ENCODE data around the gene NKAIN2. TPM values are rescaled to one million over a fixed set of nuclear protein-coding genes. Genes with fewer than 3 reads are reported as not detected.
"Not testable (repeated sequence)": the region's sequence is repeated elsewhere in the genome, so short reads cannot be mapped to it uniquely, and the experiment has no call there.

NKAIN2 gene
- total RNA-seq, 2 donors from 2014 or later: 0.29 TPM; not detected in 1

DNA sequence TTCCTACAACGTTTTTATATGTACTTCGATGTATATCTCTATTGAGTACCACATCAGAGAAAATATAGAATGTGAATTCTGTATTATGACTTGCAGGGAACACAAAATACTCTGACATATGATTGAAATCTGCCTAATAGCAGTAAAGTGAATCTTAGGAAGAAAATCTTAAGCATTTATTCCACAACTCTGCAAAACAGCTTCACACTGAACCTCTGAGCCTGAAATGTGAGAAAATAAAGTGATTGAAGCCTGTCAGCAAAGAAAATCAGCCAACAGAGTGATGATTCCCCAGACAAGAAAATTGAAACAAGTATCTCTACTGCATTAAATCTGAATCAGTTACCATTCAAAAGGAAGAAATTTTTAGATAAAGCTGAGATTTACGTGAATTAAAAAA lies 659.1 kb downstream of the NKAIN2 start:
- Mint-ChIP-seq H3K4me1 (no peaks in the 10 kb centered on the region), H3K36me3 (ENCODE audit: low read depth) (no peaks in the 10 kb centered on the region), H3K4me3 (no peak overlapping the region), H3K9me3 (peaks cover 6% of the 10 kb centered on the region), H3K27ac (no peak overlapping the region), H3K27me3 (ENCODE audit: insufficient read depth) (no peaks in the 10 kb centered on the region)
- Histone ChIP-seq H3K9me3 (ENCODE audit: control insufficient read depth, low read length) (no peaks in the 10 kb centered on the region), H3K4me1 (ENCODE audit: control insufficient read depth, insufficient read depth, low read length) (no peaks in the 10 kb centered on the region), H3K9ac (ENCODE audit: extremely low read depth, low read length, poor library complexity, severe bottlenecking) (no peak overlapping the region), H3K27ac (ENCODE audit: low read depth, low read length) (no peak overlapping the region), H3K36me3 (ENCODE audit: control insufficient read depth, insufficient read depth, low read length) (no peaks in the 10 kb centered on the region), H3K4me3 (ENCODE audit: low read length) (no peak overlapping the region), H3K27me3 (ENCODE audit: control insufficient read depth, insufficient read depth, low read length, poor library complexity, severe bottlenecking) (no peaks in the 10 kb centered on the region)
- DNase-seq: no peak
- WGBS, 2 experiments (ENCODE audit: insufficient coverage in 1 of 2, insufficient read length in 1 of 2): 80% methylated on average over 2 of the region's 3 CpGs; no CpG with 5 or more reads in 1 of the 2 experiments
- TF ChIP-seq, protein P1, sequence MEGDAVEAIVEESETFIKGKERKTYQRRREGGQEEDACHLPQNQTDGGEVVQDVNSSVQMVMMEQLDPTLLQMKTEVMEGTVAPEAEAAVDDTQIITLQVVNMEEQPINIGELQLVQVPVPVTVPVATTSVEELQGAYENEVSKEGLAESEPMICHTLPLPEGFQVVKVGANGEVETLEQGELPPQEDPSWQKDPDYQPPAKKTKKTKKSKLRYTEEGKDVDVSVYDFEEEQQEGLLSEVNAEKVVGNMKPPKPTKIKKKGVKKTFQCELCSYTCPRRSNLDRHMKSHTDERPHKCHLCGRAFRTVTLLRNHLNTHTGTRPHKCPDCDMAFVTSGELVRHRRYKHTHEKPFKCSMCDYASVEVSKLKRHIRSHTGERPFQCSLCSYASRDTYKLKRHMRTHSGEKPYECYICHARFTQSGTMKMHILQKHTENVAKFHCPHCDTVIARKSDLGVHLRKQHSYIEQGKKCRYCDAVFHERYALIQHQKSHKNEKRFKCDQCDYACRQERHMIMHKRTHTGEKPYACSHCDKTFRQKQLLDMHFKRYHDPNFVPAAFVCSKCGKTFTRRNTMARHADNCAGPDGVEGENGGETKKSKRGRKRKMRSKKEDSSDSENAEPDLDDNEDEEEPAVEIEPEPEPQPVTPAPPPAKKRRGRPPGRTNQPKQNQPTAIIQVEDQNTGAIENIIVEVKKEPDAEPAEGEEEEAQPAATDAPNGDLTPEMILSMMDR (conservative IDR thresholded peaks at IDR 0.05): no peak

DNA sequence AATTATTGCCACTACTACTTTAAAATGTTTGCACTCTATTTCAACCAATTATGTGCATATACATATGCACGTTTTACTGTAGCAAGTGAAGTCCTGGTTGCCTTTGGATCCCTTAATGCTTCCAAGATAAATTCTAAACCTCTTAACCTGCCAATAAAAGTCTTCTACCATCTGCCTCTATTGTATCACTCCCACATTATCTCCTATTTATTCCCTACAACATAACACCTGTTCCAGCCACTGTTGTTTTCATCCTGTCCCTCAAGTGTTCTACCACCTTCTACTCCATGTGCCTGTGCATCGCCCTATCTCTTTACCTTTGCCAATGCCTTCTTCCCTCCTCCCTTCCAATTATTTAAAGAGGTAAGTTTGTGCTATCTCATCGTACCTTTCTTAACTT lies 659.6 kb downstream of the NKAIN2 start:
- Histone ChIP-seq H3K27me3 (ENCODE audit: control insufficient read depth, insufficient read depth, low read length, poor library complexity, severe bottlenecking) (no peaks in the 10 kb centered on the region), H3K9ac (ENCODE audit: extremely low read depth, low read length, poor library complexity, severe bottlenecking) (no peak overlapping the region), H3K9me3 (ENCODE audit: control insufficient read depth, low read length) (no peaks in the 10 kb centered on the region), H3K36me3 (ENCODE audit: control insufficient read depth, insufficient read depth, low read length) (no peaks in the 10 kb centered on the region), H3K4me1 (ENCODE audit: control insufficient read depth, insufficient read depth, low read length) (no peaks in the 10 kb centered on the region), H3K27ac (ENCODE audit: low read depth, low read length) (no peak overlapping the region), H3K4me3 (ENCODE audit: low read length) (no peak overlapping the region)
- no peaks in the 10 kb centered on the region for H3K27me3 Mint-ChIP-seq (ENCODE audit: insufficient read depth)
- H3K36me3 Mint-ChIP-seq (ENCODE audit: low read depth): no peaks in the 10 kb centered on the region
- DNase-seq: no peak
- 83 to 94% methylated on average over 1 to 3 of the region's 3 CpGs for WGBS, 2 experiments (ENCODE audit: insufficient coverage in 1 of 2, insufficient read length in 1 of 2)
- H3K4me1 Mint-ChIP-seq: no peaks in the 10 kb centered on the region
- no peak overlapping the region for H3K4me3 Mint-ChIP-seq
- peaks cover 6% of the 10 kb centered on the region for H3K9me3 Mint-ChIP-seq
- no peak overlapping the region for H3K27ac Mint-ChIP-seq
- TF ChIP-seq, protein P1 (conservative IDR thresholded peaks at IDR 0.05): no peak

DNA sequence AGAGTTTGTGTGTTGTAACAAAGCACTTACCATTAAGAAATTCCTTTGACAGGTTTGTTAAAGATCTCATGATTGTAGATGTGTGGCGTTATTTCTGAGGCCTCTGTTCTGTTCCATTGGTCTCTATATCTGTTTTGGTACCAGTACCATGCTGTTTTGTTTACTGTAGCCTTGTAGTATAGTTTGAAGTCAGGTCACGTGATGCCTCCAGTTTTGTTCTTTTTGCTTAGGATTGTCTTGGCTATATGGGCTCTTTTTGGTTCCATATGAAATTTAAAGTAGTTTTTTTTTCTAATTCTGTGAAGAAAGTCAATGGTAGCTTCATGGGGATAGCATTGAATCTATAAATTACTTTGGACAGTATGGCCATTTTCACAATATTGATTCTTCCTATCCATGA lies 660.9 kb downstream of the NKAIN2 start:
- H3K4me3 ChIP-seq (ENCODE audit: low read length); H3K4me1 Mint-ChIP-seq; H3K9me3 Mint-ChIP-seq; H3K9ac ChIP-seq (ENCODE audit: extremely low read depth, low read length, poor library complexity, severe bottlenecking); H3K27me3 Mint-ChIP-seq (ENCODE audit: insufficient read depth); H3K36me3 ChIP-seq (ENCODE audit: control insufficient read depth, insufficient read depth, low read length); DNase-seq; H3K36me3 Mint-ChIP-seq (ENCODE audit: low read depth); H3K9me3 ChIP-seq (ENCODE audit: control insufficient read depth, low read length); H3K27ac Mint-ChIP-seq; H3K4me3 Mint-ChIP-seq; H3K27ac ChIP-seq (ENCODE audit: low read depth, low read length); H3K27me3 ChIP-seq (ENCODE audit: control insufficient read depth, insufficient read depth, low read length, poor library complexity, severe bottlenecking); H3K4me1 ChIP-seq (ENCODE audit: control insufficient read depth, insufficient read depth, low read length): not testable (repeated sequence)
- WGBS, 2 experiments (ENCODE audit: insufficient coverage in 1 of 2, insufficient read length in 1 of 2): 93% methylated on average over 2 of the region's 2 CpGs; no CpG with 5 or more reads in 1 of the 2 experiments

DNA sequence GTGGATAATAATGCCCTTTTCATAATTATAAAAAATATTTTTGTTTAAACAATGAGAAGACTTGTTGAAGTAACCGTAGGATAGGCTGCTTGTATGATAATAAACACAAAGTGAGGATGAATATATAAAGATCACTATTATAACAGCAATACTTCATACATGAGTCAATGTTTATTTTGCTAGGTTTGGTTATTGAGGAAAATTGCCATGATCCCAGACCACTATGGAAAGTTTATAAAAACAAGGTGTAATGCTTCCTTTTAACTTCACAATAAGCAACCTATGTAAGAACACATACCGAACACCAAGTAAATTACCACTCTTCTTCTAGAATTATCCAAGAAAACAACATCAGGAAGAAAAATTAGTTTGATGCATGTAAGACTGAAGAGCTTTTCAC lies 663.3 kb downstream of the NKAIN2 start:
- no peaks in the 10 kb centered on the region for H3K27me3 ChIP-seq (ENCODE audit: control insufficient read depth, insufficient read depth, low read length, poor library complexity, severe bottlenecking)
- H3K4me1 Mint-ChIP-seq: no peaks in the 10 kb centered on the region
- H3K36me3 ChIP-seq (ENCODE audit: control insufficient read depth, insufficient read depth, low read length): no peaks in the 10 kb centered on the region
- no peak overlapping the region for H3K4me3 ChIP-seq (ENCODE audit: low read length)
- no peak overlapping the region for H3K4me3 Mint-ChIP-seq
- TF ChIP-seq, protein P1 (conservative IDR thresholded peaks at IDR 0.05): no peak
- no peaks in the 10 kb centered on the region for H3K4me1 ChIP-seq (ENCODE audit: control insufficient read depth, insufficient read depth, low read length)
- 91% methylated on average over 1 of the region's 2 CpGs; no CpG with 5 or more reads in 1 of the 2 experiments for whole genome bisulfite sequencing, 2 experiments (ENCODE audit: insufficient coverage in 1 of 2, insufficient read length in 1 of 2)
- H3K9me3 Mint-ChIP-seq: peaks cover 6% of the 10 kb centered on the region
- H3K36me3 Mint-ChIP-seq (ENCODE audit: low read depth): no peaks in the 10 kb centered on the region
- no peak overlapping the region for H3K9ac ChIP-seq (ENCODE audit: extremely low read depth, low read length, poor library complexity, severe bottlenecking)
- H3K27ac Mint-ChIP-seq: no peak overlapping the region
- no peaks in the 10 kb centered on the region for H3K27me3 Mint-ChIP-seq (ENCODE audit: insufficient read depth)
- H3K9me3 ChIP-seq (ENCODE audit: control insufficient read depth, low read length): no peaks in the 10 kb centered on the region
- no peak overlapping the region for H3K27ac ChIP-seq (ENCODE audit: low read depth, low read length)
- DNase-seq: no peak
